Upper lobe of right lung (tissue), 1 donor: ENCODE data around the gene HNRNPC. TPM values are rescaled to one million over a fixed set of nuclear protein-coding genes. Genes with fewer than 3 reads are reported as not detected.
"Not testable (repeated sequence)": the region's sequence is repeated elsewhere in the genome, so short reads cannot be mapped to it uniquely, and the experiment has no call there.

Source experiments
- ATAC-seq: fragments of 200-7000 bp; cut with Tn5 transposase; one replicate; pipeline ENCODE4 v1.9.1; 2020; ENCODE audit warnings: mild to moderate bottlenecking, moderate library complexity
- DNase-seq: peaks from one replicate; pipeline ENCODE4 v3.0.0-alpha.2; 2020
- H3K27ac ChIP-seq: fragments of 200-600 bp; one replicate; pipeline ENCODE4 v1.8.0; 2022
- H3K27me3 ChIP-seq: fragments of 200-600 bp; one replicate; pipeline ENCODE4 v1.8.0; 2022; ENCODE audit warnings: mild to moderate bottlenecking
- H3K36me3 ChIP-seq: fragments of 200-600 bp; one replicate; pipeline ENCODE4 v1.8.0; 2022
- H3K4me1 ChIP-seq: fragments of 200-600 bp; one replicate; pipeline ENCODE4 v1.8.0; 2022
- H3K4me3 ChIP-seq: fragments of 200-600 bp; one replicate; pipeline ENCODE4 v1.8.0; 2022; ENCODE audit warnings: mild to moderate bottlenecking
- H3K9me3 ChIP-seq: fragments of 200-600 bp; one replicate; pipeline ENCODE4 v1.8.0; 2022
- CTCF ChIP-seq: fragments of 200-600 bp; IDR thresholded peaks from one replicate; pipeline ENCODE4 v1.8.0; 2022; ENCODE audit warnings: antibody characterized with exemption
- intact Hi-C: fragments of 100-400 bp; cut with DNase I; formaldehyde crosslinking; loops from one replicate; pipeline ENCODE4 v1.11.0; 2022
- total RNA-seq: library from RNA; stranded (reverse); fragmentation: NEBNext Ultra II Directional; extraction: Animal tissue kit (Norgen Biotek cat#: 25700); gene quantifications from one replicate; pipeline ENCODE4 v1.2.1, GENCODE V29; 2021
- donor health status: DM: no; HTN: yes; CAD: no; lungs with severe emphysema.

The HNRNPC gene
- total RNA-seq, 1 donor from 2014 or later = 368 TPM

- no peak for DNase-seq
- no peak for TF ChIP-seq CTCF
- Histone ChIP-seq H3K27me3 (no peaks in the 10 kb centered on the region), H3K27ac (no peak overlapping the region), H3K36me3 (peaks cover 97% of the 10 kb centered on the region), H3K4me1 (peaks cover 24% of the 10 kb centered on the region), H3K4me3 (no peak overlapping the region), H3K9me3 (no peaks in the 10 kb centered on the region)
- intact Hi-C loops = no loop called here
- ATAC-seq = no peak
Observed at GRCh38 chr14:21227981-21228380, 41.3 kb downstream of the HNRNPC start.

GRCh38 chr14:21227150-21227549 lies 42.1 kb downstream of the HNRNPC start:
- no peaks in the 10 kb centered on the region for H3K9me3 ChIP-seq
- H3K4me1 ChIP-seq = peaks cover 16% of the 10 kb centered on the region
- TF ChIP-seq CTCF = no peak

GRCh38 chr14:21226467-21226866 lies 42.8 kb downstream of the HNRNPC start:
- Histone ChIP-seq H3K36me3 (peaks cover 97% of the 10 kb centered on the region), H3K4me1 (peaks cover 12% of the 10 kb centered on the region), H3K9me3 (no peaks in the 10 kb centered on the region), H3K27me3 (no peaks in the 10 kb centered on the region), H3K4me3 (no peak overlapping the region), H3K27ac (no peak overlapping the region)
- intact Hi-C loops = no loop called here
- TF ChIP-seq CTCF = no peak
- ATAC-seq (no peak), DNase-seq (no peak)

More at GRCh38 chr14:21227150-21227549, 42.1 kb downstream of the HNRNPC start:
- Histone ChIP-seq H3K27me3 (no peaks in the 10 kb centered on the region), H3K27ac (no peak overlapping the region), H3K4me3 (no peak overlapping the region), H3K36me3 (peaks cover 97% of the 10 kb centered on the region)
- no peak for DNase-seq
- ATAC-seq = no peak
- intact Hi-C loops = no loop called here

GRCh38 chr14:21225164-21225563 lies 44.1 kb downstream of the HNRNPC start:
- H3K27me3 ChIP-seq, DNase-seq, ATAC-seq, H3K9me3 ChIP-seq, H3K27ac ChIP-seq, H3K4me3 ChIP-seq, intact Hi-C loops, H3K4me1 ChIP-seq: not testable (repeated sequence)
- H3K36me3 ChIP-seq = peaks cover 97% of the 10 kb centered on the region

GRCh38 chr14:21220874-21221477 lies 48.3 kb downstream of the HNRNPC start:
- DNase-seq (no peak), ATAC-seq (no peak)
- H3K36me3 ChIP-seq = peaks cover 100% of the 10 kb centered on the region
- H3K4me3 ChIP-seq = no peak overlapping the region
- no peak for TF ChIP-seq CTCF
- no peak overlapping the region for H3K27ac ChIP-seq
- H3K27me3 ChIP-seq = no peaks in the 10 kb centered on the region
- intact Hi-C loops = no loop called here
- peaks cover 18% of the 10 kb centered on the region for H3K4me1 ChIP-seq
- no peaks in the 10 kb centered on the region for H3K9me3 ChIP-seq

GRCh38 chr14:21219561-21220111 lies 49.6 kb downstream of the HNRNPC start:
- no peaks in the 10 kb centered on the region for H3K27me3 ChIP-seq
- H3K27ac ChIP-seq = no peak overlapping the region
- peaks cover 100% of the 10 kb centered on the region for H3K36me3 ChIP-seq
- H3K4me1 ChIP-seq = peaks cover 28% of the 10 kb centered on the region
- no peak overlapping the region for H3K4me3 ChIP-seq
- no peaks in the 10 kb centered on the region for H3K9me3 ChIP-seq
- intact Hi-C loops = no loop called here
- TF ChIP-seq CTCF = no peak
- ATAC-seq (no peak), DNase-seq (no peak)
